ENCODE data around the gene RNF44. TPM values are rescaled to one million over a fixed set of nuclear protein-coding genes. Genes with fewer than 3 reads are reported as not detected.

Gene RNF44
- total RNA-seq, 1 experiment from 2014 or later: 58.4 TPM

DNA sequence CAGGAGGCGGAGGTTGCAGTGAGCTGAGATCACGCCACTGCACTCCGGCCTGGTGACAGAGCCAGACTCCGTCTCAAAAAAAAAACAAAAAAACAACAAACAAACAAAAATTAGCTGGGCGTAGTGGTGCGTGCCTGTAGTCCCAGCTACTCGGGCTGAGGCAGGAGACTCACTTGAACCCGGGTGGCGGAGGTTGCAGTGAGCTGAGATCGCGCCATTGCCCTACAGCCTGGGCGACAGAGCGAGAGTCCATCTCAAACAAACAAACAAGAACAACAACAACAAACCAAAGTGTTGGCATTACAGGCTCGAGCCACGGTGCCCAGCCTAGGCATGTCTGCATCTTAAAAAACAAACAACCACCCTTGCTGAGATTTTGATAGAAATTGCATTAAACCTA lies 12.2 kb downstream of the RNF44 start:
- CTCF ChIA-PET: no interaction called here
- Histone ChIP-seq H3K9me3 (ENCODE audit: control insufficient read depth in 1 of 2, insufficient read depth in 1 of 2, low read depth in 1 of 2, low read length in 2 of 2) (no peaks in the 10 kb centered on the region), H3K27ac (ENCODE audit: low read depth, low read length) (no peak overlapping the region), H3K4me3 (replicated peaks in 1 of 2; ENCODE audit: low read depth in 1 of 2, low read length in 2 of 2) (no peak overlapping the region), H3K4me2 (ENCODE audit: low read length) (no peak overlapping the region), H3K9me2 (ENCODE audit: insufficient read depth) (no peaks in the 10 kb centered on the region), H3K27me3 (ENCODE audit: insufficient read depth, low read length) (no peaks in the 10 kb centered on the region), H3K36me3 (ENCODE audit: control insufficient read depth in 1 of 2, insufficient read depth in 2 of 2, low read length in 2 of 2) (peaks cover 3 to 18% of the 10 kb centered on the region in 2 experiments; a peak in 2 of 4 replicates), H4K20me1 (ENCODE audit: insufficient read depth) (no peaks in the 10 kb centered on the region), H2AFZ (ENCODE audit: low read depth, low read length, poor library complexity, severe bottlenecking) (no peak overlapping the region), H3K9ac (ENCODE audit: low read length) (no peak overlapping the region), H3K4me1 (ENCODE audit: control insufficient read depth in 1 of 2, insufficient read depth in 2 of 2, low read length in 2 of 2) (no peaks in the 10 kb centered on the region), H3K79me2 (ENCODE audit: insufficient read depth, low read length) (no peaks in the 10 kb centered on the region)
- DNase-seq (ENCODE audit: low read depth, low spot score) (no peak), ATAC-seq (no peak)
- intact Hi-C loops (cut with micrococcal nuclease): no loop called here
- POLR2A ChIA-PET: interaction anchor here (2.0 kb wide), 1 partner anchor 12 kb away, joined by 5 read pairs; the partner anchor contains the start of gene RNF44
- TF ChIP-seq RAD21 (IDR thresholded peaks at IDR 0.05; ENCODE audit: low read depth): no peak
- TF ChIP-seq, protein P1, sequence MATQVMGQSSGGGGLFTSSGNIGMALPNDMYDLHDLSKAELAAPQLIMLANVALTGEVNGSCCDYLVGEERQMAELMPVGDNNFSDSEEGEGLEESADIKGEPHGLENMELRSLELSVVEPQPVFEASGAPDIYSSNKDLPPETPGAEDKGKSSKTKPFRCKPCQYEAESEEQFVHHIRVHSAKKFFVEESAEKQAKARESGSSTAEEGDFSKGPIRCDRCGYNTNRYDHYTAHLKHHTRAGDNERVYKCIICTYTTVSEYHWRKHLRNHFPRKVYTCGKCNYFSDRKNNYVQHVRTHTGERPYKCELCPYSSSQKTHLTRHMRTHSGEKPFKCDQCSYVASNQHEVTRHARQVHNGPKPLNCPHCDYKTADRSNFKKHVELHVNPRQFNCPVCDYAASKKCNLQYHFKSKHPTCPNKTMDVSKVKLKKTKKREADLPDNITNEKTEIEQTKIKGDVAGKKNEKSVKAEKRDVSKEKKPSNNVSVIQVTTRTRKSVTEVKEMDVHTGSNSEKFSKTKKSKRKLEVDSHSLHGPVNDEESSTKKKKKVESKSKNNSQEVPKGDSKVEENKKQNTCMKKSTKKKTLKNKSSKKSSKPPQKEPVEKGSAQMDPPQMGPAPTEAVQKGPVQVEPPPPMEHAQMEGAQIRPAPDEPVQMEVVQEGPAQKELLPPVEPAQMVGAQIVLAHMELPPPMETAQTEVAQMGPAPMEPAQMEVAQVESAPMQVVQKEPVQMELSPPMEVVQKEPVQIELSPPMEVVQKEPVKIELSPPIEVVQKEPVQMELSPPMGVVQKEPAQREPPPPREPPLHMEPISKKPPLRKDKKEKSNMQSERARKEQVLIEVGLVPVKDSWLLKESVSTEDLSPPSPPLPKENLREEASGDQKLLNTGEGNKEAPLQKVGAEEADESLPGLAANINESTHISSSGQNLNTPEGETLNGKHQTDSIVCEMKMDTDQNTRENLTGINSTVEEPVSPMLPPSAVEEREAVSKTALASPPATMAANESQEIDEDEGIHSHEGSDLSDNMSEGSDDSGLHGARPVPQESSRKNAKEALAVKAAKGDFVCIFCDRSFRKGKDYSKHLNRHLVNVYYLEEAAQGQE (IDR thresholded peaks at IDR 0.05; ENCODE audit: low read depth): no peak
- no peak for TF ChIP-seq ZNF274 (IDR thresholded peaks at IDR 0.05; ENCODE audit: low read depth, low read length)
- TF ChIP-seq JUND (IDR thresholded peaks at IDR 0.05): no peak
- no peak for TF ChIP-seq EZH2 (IDR thresholded peaks at IDR 0.05)
- no peak for TF ChIP-seq SP1 (IDR thresholded peaks at IDR 0.05; ENCODE audit: low read depth)
- no peak for TF ChIP-seq POLR2AphosphoS5 (IDR thresholded peaks at IDR 0.05; ENCODE audit: low read depth, low read length)
- TF ChIP-seq, protein P2, sequence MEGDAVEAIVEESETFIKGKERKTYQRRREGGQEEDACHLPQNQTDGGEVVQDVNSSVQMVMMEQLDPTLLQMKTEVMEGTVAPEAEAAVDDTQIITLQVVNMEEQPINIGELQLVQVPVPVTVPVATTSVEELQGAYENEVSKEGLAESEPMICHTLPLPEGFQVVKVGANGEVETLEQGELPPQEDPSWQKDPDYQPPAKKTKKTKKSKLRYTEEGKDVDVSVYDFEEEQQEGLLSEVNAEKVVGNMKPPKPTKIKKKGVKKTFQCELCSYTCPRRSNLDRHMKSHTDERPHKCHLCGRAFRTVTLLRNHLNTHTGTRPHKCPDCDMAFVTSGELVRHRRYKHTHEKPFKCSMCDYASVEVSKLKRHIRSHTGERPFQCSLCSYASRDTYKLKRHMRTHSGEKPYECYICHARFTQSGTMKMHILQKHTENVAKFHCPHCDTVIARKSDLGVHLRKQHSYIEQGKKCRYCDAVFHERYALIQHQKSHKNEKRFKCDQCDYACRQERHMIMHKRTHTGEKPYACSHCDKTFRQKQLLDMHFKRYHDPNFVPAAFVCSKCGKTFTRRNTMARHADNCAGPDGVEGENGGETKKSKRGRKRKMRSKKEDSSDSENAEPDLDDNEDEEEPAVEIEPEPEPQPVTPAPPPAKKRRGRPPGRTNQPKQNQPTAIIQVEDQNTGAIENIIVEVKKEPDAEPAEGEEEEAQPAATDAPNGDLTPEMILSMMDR (IDR thresholded peaks at IDR 0.05 in 2 of 3, conservative IDR thresholded peaks at IDR 0.05 in 1 of 3; ENCODE audit: borderline replicate concordance in 1 of 3, insufficient read depth in 1 of 3, low read depth in 2 of 3, low read length in 2 of 3): no peak
- no peak for TF ChIP-seq SRF (IDR thresholded peaks at IDR 0.05; ENCODE audit: low read depth)
- TF ChIP-seq FOSL1 (IDR thresholded peaks at IDR 0.05; ENCODE audit: low read depth): no peak
- no peak for TF ChIP-seq TCF7L2 (IDR thresholded peaks at IDR 0.05; ENCODE audit: borderline replicate concordance, extremely low read depth, insufficient read depth, insufficient read length)
- TF ChIP-seq YY1 (IDR thresholded peaks at IDR 0.05; ENCODE audit: extremely low read depth, insufficient replicate concordance, low read depth, low read length): no peak
- TF ChIP-seq, protein P3, sequence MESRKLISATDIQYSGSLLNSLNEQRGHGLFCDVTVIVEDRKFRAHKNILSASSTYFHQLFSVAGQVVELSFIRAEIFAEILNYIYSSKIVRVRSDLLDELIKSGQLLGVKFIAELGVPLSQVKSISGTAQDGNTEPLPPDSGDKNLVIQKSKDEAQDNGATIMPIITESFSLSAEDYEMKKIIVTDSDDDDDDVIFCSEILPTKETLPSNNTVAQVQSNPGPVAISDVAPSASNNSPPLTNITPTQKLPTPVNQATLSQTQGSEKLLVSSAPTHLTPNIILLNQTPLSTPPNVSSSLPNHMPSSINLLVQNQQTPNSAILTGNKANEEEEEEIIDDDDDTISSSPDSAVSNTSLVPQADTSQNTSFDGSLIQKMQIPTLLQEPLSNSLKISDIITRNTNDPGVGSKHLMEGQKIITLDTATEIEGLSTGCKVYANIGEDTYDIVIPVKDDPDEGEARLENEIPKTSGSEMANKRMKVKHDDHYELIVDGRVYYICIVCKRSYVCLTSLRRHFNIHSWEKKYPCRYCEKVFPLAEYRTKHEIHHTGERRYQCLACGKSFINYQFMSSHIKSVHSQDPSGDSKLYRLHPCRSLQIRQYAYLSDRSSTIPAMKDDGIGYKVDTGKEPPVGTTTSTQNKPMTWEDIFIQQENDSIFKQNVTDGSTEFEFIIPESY (IDR thresholded peaks at IDR 0.05; ENCODE audit: extremely low read depth, insufficient replicate concordance, low read length): no peak
- TF ChIP-seq, protein P4, sequence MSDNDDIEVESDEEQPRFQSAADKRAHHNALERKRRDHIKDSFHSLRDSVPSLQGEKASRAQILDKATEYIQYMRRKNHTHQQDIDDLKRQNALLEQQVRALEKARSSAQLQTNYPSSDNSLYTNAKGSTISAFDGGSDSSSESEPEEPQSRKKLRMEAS (IDR thresholded peaks at IDR 0.05): no peak
- no peak for TF ChIP-seq EZH2phosphoT487 (IDR thresholded peaks at IDR 0.05; ENCODE audit: borderline replicate concordance)
- no peak for TF ChIP-seq POLR2A (IDR thresholded peaks at IDR 0.05; ENCODE audit: borderline replicate concordance, extremely low read depth, insufficient read depth, insufficient read length)
- no peak for TF ChIP-seq SIN3A (IDR thresholded peaks at IDR 0.05; ENCODE audit: low read depth)
- TF ChIP-seq CEBPB (IDR thresholded peaks at IDR 0.05; ENCODE audit: low read depth): no peak
- TF ChIP-seq ELF1 (IDR thresholded peaks at IDR 0.05; ENCODE audit: borderline replicate concordance, low read depth): no peak
- BruUV-seq (replicated peaks): no TSS peak
- RAD21 ChIA-PET (ENCODE audit: low non-redundant PET in 1 of 2, low total read pairs in 2 of 2, uncharacterized antibody in 2 of 2, unreplicated experiment in 2 of 2): no interaction called here
